ENCODE results near the gene MCTP2.
"Not testable (repeated sequence)": the region's sequence is repeated elsewhere in the genome, so short reads cannot be mapped to it uniquely, and the experiment has no call there.

Gene MCTP2

GRCh38 chr15:94467034-94467433, 235.7 kb downstream of the MCTP2 start:
- DNase-seq, result no peak

- DNase-seq, result no peak
Observed at GRCh38 chr15:94470492-94470891, 239.1 kb downstream of the MCTP2 start.

- no peak for DNase-seq
Observed at GRCh38 chr15:94476686-94477085, 245.3 kb downstream of the MCTP2 start.

DNA sequence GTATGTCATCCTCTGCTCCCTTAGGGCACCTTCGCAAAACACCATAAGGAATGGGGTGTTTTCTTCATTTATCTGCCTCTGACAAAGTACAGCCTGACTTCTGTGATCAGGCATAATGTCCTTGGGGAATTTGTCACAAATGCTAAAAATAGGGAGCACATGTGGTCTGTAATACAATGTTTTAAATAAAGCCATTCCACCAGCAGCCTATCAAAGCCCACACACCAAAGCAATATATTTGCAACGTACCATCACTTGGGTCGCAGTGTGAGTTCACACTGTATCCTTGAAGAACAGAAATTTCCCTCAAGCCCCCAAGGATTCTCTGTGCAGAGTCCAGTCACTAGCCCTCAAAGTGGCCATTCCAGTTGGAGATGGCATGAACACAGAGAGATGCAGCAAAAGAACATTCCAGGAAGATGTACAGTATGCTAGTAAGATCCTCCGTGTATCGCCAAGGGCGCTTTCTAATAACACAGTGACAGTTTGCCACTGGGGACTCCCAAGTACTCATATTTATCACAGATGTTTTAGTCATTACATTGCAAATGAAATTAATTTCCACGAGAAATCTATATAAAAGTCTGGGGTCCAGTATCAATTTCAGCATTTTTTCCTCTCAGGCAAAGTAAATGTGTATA, 246.7 kb downstream of the MCTP2 start:
- DNase-seq, result no peak

DNA sequence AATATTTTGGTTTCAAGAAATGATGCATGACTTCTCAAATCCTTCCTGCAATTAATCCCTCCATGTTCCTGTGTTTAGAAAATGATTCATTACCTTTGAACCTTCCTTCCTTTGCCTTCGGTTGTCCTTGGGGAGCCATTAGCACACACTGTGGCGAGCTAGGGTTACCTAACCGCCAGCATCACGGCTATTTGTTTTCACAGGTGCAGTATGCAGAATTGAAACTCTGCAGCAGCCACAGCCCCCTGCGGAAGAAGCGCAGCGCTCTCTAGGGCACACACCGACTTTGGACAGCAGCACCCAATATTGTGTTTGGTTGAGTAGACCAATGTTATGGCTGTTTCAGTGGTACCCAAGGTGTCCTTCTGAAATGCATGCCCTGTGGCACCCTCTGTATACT, 247.4 kb downstream of the MCTP2 start:
- DNase-seq, result no peak

GRCh38 chr15:94480289-94480834, 249.0 kb downstream of the MCTP2 start:
- DNase-seq, result no peak

DNA sequence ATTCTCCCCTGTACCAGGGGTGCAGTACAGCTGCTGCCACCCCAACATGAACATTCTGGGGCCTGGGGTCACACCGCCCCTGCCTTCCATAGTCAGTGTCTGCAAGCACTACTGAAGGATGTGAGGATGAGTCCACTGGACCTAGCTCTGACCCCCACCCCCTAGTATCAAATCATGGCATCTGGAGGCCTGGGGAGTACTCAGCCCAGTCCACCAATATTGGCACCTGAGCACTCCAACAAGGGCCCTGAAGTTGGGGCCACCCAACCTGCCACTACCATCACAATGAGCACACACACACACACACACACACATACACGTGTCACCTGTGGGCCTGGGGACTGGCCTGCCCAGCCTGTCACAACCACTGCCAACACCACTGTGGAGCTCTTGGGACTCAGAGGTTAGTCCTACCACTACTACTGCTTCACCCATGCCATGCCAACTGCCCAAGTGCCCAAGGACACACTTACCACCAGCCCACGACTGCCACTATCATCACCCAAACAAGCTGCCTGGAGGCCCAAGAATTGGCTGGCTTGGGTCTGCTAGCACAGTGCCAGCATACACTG, 253.9 kb downstream of the MCTP2 start:
- no peak for DNase-seq

- DNase-seq, result no peak
Observed at GRCh38 chr15:94487635-94488034, 256.3 kb downstream of the MCTP2 start.

DNA sequence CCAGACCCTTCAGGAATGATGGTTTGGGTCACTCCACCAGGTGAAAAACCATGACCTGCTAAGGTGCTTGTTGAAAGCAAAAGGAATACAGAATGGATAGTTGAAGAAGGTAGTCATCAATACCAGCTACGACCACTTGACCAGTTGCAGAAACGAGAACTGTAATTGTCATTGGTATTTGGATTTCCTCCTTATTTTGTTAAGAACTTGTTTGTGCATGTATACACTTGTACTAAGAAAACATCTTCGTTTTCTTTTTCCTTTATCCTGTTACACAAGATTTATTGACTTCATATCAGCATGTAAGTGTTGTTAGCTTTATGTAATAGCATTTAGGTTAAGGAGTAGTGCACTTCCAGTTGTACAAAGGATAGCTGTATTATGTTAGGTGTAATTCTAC, 261.8 kb downstream of the MCTP2 start:
- no peak for DNase-seq

- not testable (repeated sequence) for DNase-seq
Observed at GRCh38 chr15:94493586-94493985, 262.2 kb downstream of the MCTP2 start.

DNA sequence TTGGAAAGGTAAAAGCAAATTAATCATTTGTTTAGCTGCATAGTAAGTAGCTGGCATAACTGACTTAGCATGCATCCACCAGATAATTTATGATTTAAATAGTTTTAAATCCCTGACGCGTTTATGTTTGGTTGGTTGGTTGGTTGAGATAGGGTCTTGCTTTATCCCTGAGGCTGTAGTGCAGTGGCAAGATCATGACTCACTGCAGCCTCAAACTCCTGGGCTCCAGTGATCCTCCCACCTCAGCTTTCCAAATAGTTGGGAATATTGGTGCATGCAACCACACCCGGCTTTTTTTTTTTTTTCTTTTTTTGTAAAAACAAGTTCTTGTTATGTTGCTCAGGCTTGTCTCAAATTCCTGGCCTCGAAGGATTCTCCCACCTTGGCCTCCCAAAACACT, 263.4 kb downstream of the MCTP2 start:
- DNase-seq, result no peak

DNA sequence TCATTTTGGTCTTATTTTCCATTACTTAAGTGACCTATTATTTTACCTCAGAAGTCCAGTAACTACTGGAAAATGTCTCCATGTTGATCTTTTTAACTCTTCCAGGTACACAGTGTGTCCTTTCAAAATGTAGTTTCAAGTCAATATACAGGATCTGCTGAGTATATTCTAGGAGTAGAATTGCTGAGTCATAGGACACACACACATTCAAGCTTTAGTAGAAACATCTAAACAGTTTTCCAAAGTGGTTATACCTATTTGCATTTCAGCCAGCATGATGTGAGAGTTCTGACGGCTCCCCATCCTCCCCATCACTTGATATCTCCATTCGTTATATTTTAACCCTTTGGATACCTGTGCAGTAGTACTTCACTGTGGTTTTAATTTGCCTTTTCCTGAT, 271.9 kb downstream of the MCTP2 start:
- DNase-seq, result no peak

DNA sequence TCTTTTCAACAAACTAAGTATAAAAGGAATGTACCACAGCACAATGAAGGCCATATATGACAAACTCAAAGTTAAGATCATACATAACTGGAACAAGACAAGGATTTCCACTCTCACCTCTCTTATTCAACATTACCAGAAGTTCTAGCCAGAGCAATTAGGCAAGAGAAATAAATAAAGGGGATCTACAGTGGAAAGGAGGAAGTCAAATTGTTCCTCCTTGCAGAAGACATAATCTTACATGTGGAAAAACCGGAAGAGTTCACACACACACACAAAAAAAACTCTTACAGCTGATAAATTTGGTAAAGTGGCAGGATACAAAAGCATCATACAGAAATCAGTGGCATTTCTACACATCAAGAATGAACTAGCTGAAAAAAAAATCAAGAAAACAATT, 277.9 kb downstream of the MCTP2 start:
- no peak for DNase-seq

GRCh38 chr15:94522125-94522524, 290.8 kb downstream of the MCTP2 start:
- DNase-seq, result no peak

DNA sequence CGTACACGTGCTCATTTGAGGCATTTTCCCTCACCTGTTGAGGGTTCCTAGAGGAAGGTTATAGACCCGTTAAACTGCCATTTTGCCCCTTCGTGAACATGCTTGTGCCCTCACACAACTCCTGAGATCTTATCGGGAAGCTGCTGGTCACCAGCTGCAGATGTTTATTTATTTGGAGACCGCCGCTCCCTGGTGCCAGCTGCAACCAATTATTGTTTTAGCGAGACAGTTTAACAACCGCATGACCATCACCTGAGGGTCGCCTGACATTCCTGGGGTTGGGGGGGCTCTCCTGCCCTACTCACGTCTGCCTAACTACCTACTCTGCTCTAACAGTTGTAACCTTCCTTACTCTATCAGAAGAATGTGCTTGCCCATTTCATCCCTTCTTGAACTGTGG, 292.5 kb downstream of the MCTP2 start:
- DNase-seq, result no peak

GRCh38 chr15:94524565-94524964, 293.2 kb downstream of the MCTP2 start:
- DNase-seq, result no peak

DNA sequence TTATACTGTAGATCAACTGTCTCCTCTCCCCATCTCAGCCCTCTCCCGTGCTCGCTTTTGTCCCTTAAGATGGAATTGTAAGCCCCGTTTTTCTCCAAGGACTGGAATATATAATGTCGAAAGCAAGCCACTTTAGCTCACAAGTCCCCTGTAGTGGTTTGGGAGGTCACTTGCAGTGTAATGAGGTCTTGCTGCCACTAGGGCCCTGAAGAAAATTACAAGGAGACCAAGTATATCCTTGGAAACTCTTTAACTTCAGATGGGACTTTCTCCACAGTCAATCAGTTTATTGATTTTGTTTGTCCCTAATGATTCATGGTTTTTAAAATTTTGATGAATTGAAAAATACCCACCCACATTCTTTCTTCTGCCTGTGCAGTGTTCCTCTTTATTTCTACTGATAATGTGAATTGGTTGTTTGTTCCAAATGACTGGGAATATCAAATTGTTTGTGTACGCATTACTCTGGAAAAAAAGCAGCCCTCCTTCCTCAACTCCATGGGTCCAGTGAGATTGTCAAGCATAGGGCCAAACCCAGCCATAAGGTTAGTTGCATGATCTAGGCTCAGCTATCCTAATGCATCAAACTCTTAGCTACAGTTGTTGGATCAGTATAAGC, 294.8 kb downstream of the MCTP2 start:
- no peak for DNase-seq

DNA sequence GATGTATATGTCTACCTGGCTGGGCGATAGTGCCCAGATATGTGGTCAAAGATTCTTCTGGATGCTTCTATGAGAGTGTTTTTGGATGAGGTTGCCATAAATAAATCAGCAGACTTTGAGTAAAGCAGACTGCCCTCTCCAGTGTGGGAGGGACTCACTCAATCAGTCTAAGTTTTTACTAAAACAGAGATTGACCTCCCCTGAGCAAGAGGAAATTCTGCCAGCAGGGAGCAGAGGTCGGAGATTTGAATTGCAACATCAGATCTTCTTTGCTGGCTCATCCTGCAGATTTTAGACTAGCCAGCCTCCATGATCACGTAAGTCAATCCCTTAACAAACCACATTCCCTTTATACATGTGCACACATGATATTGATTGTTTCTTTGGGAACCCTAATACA, 300.9 kb downstream of the MCTP2 start:
- no peak for DNase-seq
